ENCODE measurements around the gene CEP128. TPM values are rescaled to one million over a fixed set of nuclear protein-coding genes. Genes with fewer than 3 reads are reported as not detected.

CEP128 gene
- total RNA-seq, 1 experiment from 2014 or later = 2.4 TPM

- no peak for DNase-seq (ENCODE audit: low spot score)
These were observed 272.1 kb downstream of the CEP128 start for GRCh38 chr14:80669426-80669825.

- DNase-seq (ENCODE audit: low spot score) = peak; percentile 69
These were observed 277.0 kb downstream of the CEP128 start for GRCh38 chr14:80664576-80664975.

GRCh38 chr14:80663541-80663940 is 278.0 kb downstream of the CEP128 start:
- no peak for DNase-seq (ENCODE audit: low spot score)

- no peak for DNase-seq (ENCODE audit: low spot score)
These were observed 281.8 kb downstream of the CEP128 start for GRCh38 chr14:80659783-80660182.

- DNase-seq (ENCODE audit: low spot score) = no peak
These were observed 282.8 kb downstream of the CEP128 start for GRCh38 chr14:80658733-80659132.

- no peak for DNase-seq (ENCODE audit: low spot score)
These were observed 283.4 kb downstream of the CEP128 start for GRCh38 chr14:80658155-80658554.

- no peak for DNase-seq (ENCODE audit: low spot score)
These were observed 287.6 kb downstream of the CEP128 start for GRCh38 chr14:80653956-80654355.

GRCh38 chr14:80645667-80646413 is 295.7 kb downstream of the CEP128 start:
- DNase-seq (ENCODE audit: low spot score) = no peak

GRCh38 chr14:80644826-80645225 is 296.7 kb downstream of the CEP128 start:
- DNase-seq (ENCODE audit: low spot score) = no peak

- peak; percentile 74 for DNase-seq (ENCODE audit: low spot score)
These were observed 302.7 kb downstream of the CEP128 start for GRCh38 chr14:80638620-80639515.

GRCh38 chr14:80637756-80638619 is 303.6 kb downstream of the CEP128 start:
- DNase-seq (ENCODE audit: low spot score) = peak; percentile 1

- DNase-seq (ENCODE audit: low spot score) = peak; percentile 15
These were observed 305.5 kb downstream of the CEP128 start for GRCh38 chr14:80636071-80636470.

GRCh38 chr14:80634106-80634758 is 307.3 kb downstream of the CEP128 start:
- DNase-seq (ENCODE audit: low spot score) = no peak

GRCh38 chr14:80629606-80630005 is 311.9 kb downstream of the CEP128 start:
- no peak for DNase-seq (ENCODE audit: low spot score)

- DNase-seq (ENCODE audit: low spot score) = no peak
These were observed 313.0 kb downstream of the CEP128 start for GRCh38 chr14:80628547-80628946.

- DNase-seq (ENCODE audit: low spot score) = no peak
These were observed 313.8 kb downstream of the CEP128 start for GRCh38 chr14:80627745-80628144.

GRCh38 chr14:80624581-80624980 is 317.0 kb downstream of the CEP128 start:
- DNase-seq (ENCODE audit: low spot score) = no peak

- DNase-seq (ENCODE audit: low spot score) = peak; percentile 6
These were observed 319.8 kb downstream of the CEP128 start for GRCh38 chr14:80621701-80622100.

- no peak for DNase-seq (ENCODE audit: low spot score)
These were observed 321.1 kb downstream of the CEP128 start for GRCh38 chr14:80620434-80620833.

- no peak for DNase-seq (ENCODE audit: low spot score)
These were observed 322.7 kb downstream of the CEP128 start for GRCh38 chr14:80618751-80619329.

GRCh38 chr14:80615831-80616230 is 325.7 kb downstream of the CEP128 start:
- DNase-seq (ENCODE audit: low spot score) = no peak
